Measurements from ENCODE around the gene SPDYE2B. TPM values are rescaled to one million over a fixed set of nuclear protein-coding genes. Genes with fewer than 3 reads are reported as not detected.
"Not testable (repeated sequence)": the region's sequence is repeated elsewhere in the genome, so short reads cannot be mapped to it uniquely, and the experiment has no call there.

Gene SPDYE2B
- total RNA-seq, 1 donor from 2014 or later, result not detected

GRCh38 chr7:102616507-102617125 is 33.5 kb upstream of the SPDYE2B start, which contains the start of gene RASA4:
TSS of gene RASA4 (minus strand) at chr7:102616756. CDS start at chr7:102616689, 67 bp downstream.
- not testable (repeated sequence) for DNase-seq; H3K4me1 Mint-ChIP-seq (ENCODE audit: low read depth, unreplicated experiment); H3K27me3 Mint-ChIP-seq (ENCODE audit: unreplicated experiment); H3K4me3 Mint-ChIP-seq (ENCODE audit: unreplicated experiment); H3K36me3 Mint-ChIP-seq (ENCODE audit: unreplicated experiment); H3K27ac Mint-ChIP-seq (ENCODE audit: unreplicated experiment); H3K9me3 Mint-ChIP-seq (ENCODE audit: unreplicated experiment)

GRCh38 chr7:102618122-102618521 is 32.0 kb upstream of the SPDYE2B start:
- not testable (repeated sequence) for H3K27ac Mint-ChIP-seq (ENCODE audit: unreplicated experiment); DNase-seq; H3K4me3 Mint-ChIP-seq (ENCODE audit: unreplicated experiment); H3K9me3 Mint-ChIP-seq (ENCODE audit: unreplicated experiment); H3K36me3 Mint-ChIP-seq (ENCODE audit: unreplicated experiment); H3K4me1 Mint-ChIP-seq (ENCODE audit: low read depth, unreplicated experiment); H3K27me3 Mint-ChIP-seq (ENCODE audit: unreplicated experiment)

GRCh38 chr7:102627271-102627904 is 22.7 kb upstream of the SPDYE2B start:
- not testable (repeated sequence) for H3K9me3 Mint-ChIP-seq (ENCODE audit: unreplicated experiment); H3K4me1 Mint-ChIP-seq (ENCODE audit: low read depth, unreplicated experiment); H3K27me3 Mint-ChIP-seq (ENCODE audit: unreplicated experiment); H3K4me3 Mint-ChIP-seq (ENCODE audit: unreplicated experiment); H3K27ac Mint-ChIP-seq (ENCODE audit: unreplicated experiment); H3K36me3 Mint-ChIP-seq (ENCODE audit: unreplicated experiment); DNase-seq

GRCh38 chr7:102630622-102631021 is 19.5 kb upstream of the SPDYE2B start:
- H3K4me3 Mint-ChIP-seq (ENCODE audit: unreplicated experiment); H3K27me3 Mint-ChIP-seq (ENCODE audit: unreplicated experiment); DNase-seq; H3K36me3 Mint-ChIP-seq (ENCODE audit: unreplicated experiment); H3K27ac Mint-ChIP-seq (ENCODE audit: unreplicated experiment); H3K9me3 Mint-ChIP-seq (ENCODE audit: unreplicated experiment); H3K4me1 Mint-ChIP-seq (ENCODE audit: low read depth, unreplicated experiment): not testable (repeated sequence)

GRCh38 chr7:102634299-102634698 is 15.8 kb upstream of the SPDYE2B start:
- DNase-seq, result peak; percentile 6
- H3K36me3 Mint-ChIP-seq (ENCODE audit: unreplicated experiment); H3K9me3 Mint-ChIP-seq (ENCODE audit: unreplicated experiment); H3K27ac Mint-ChIP-seq (ENCODE audit: unreplicated experiment); H3K4me1 Mint-ChIP-seq (ENCODE audit: low read depth, unreplicated experiment); H3K27me3 Mint-ChIP-seq (ENCODE audit: unreplicated experiment); H3K4me3 Mint-ChIP-seq (ENCODE audit: unreplicated experiment): not testable (repeated sequence)

GRCh38 chr7:102635354-102635753 is 14.8 kb upstream of the SPDYE2B start:
- not testable (repeated sequence) for H3K9me3 Mint-ChIP-seq (ENCODE audit: unreplicated experiment); H3K4me3 Mint-ChIP-seq (ENCODE audit: unreplicated experiment); H3K36me3 Mint-ChIP-seq (ENCODE audit: unreplicated experiment); H3K27ac Mint-ChIP-seq (ENCODE audit: unreplicated experiment); H3K27me3 Mint-ChIP-seq (ENCODE audit: unreplicated experiment); DNase-seq; H3K4me1 Mint-ChIP-seq (ENCODE audit: low read depth, unreplicated experiment)

GRCh38 chr7:102636956-102637355 is 13.2 kb upstream of the SPDYE2B start:
- not testable (repeated sequence) for H3K4me3 Mint-ChIP-seq (ENCODE audit: unreplicated experiment); H3K4me1 Mint-ChIP-seq (ENCODE audit: low read depth, unreplicated experiment); H3K27me3 Mint-ChIP-seq (ENCODE audit: unreplicated experiment); H3K36me3 Mint-ChIP-seq (ENCODE audit: unreplicated experiment); H3K9me3 Mint-ChIP-seq (ENCODE audit: unreplicated experiment); DNase-seq; H3K27ac Mint-ChIP-seq (ENCODE audit: unreplicated experiment)

GRCh38 chr7:102638848-102639247 is 11.3 kb upstream of the SPDYE2B start:
- DNase-seq, result peak; percentile 1
- not testable (repeated sequence) for H3K4me1 Mint-ChIP-seq (ENCODE audit: low read depth, unreplicated experiment); H3K4me3 Mint-ChIP-seq (ENCODE audit: unreplicated experiment); H3K27me3 Mint-ChIP-seq (ENCODE audit: unreplicated experiment); H3K36me3 Mint-ChIP-seq (ENCODE audit: unreplicated experiment); H3K9me3 Mint-ChIP-seq (ENCODE audit: unreplicated experiment); H3K27ac Mint-ChIP-seq (ENCODE audit: unreplicated experiment)

- not testable (repeated sequence) for H3K27me3 Mint-ChIP-seq (ENCODE audit: unreplicated experiment); H3K27ac Mint-ChIP-seq (ENCODE audit: unreplicated experiment); H3K4me1 Mint-ChIP-seq (ENCODE audit: low read depth, unreplicated experiment)
Observed at GRCh38 chr7:102642691-102643090, 7.4 kb upstream of the SPDYE2B start, which contains the start of gene UPK3BL1. TSS of gene UPK3BL1 (minus strand) at chr7:102642791. CDS start at chr7:102642741, 50 bp downstream.

GRCh38 chr7:102643404-102643803 is 6.7 kb upstream of the SPDYE2B start:
- not testable (repeated sequence) for H3K4me3 Mint-ChIP-seq (ENCODE audit: unreplicated experiment); H3K4me1 Mint-ChIP-seq (ENCODE audit: low read depth, unreplicated experiment); H3K27me3 Mint-ChIP-seq (ENCODE audit: unreplicated experiment); H3K9me3 Mint-ChIP-seq (ENCODE audit: unreplicated experiment); DNase-seq; H3K36me3 Mint-ChIP-seq (ENCODE audit: unreplicated experiment); H3K27ac Mint-ChIP-seq (ENCODE audit: unreplicated experiment)

More at GRCh38 chr7:102642691-102643090, 7.4 kb upstream of the SPDYE2B start, which contains the start of gene UPK3BL1:
- not testable (repeated sequence) for H3K4me3 Mint-ChIP-seq (ENCODE audit: unreplicated experiment); DNase-seq; H3K9me3 Mint-ChIP-seq (ENCODE audit: unreplicated experiment); H3K36me3 Mint-ChIP-seq (ENCODE audit: unreplicated experiment)

- not testable (repeated sequence) for H3K9me3 Mint-ChIP-seq (ENCODE audit: unreplicated experiment); H3K27ac Mint-ChIP-seq (ENCODE audit: unreplicated experiment); H3K27me3 Mint-ChIP-seq (ENCODE audit: unreplicated experiment); H3K4me1 Mint-ChIP-seq (ENCODE audit: low read depth, unreplicated experiment); H3K4me3 Mint-ChIP-seq (ENCODE audit: unreplicated experiment); H3K36me3 Mint-ChIP-seq (ENCODE audit: unreplicated experiment)
- peak; percentile 2 for DNase-seq
Observed at GRCh38 chr7:102647813-102648212, 2.3 kb upstream of the SPDYE2B start.

GRCh38 chr7:102664765-102665164 is 14.6 kb downstream of the SPDYE2B start:
- H3K4me3 Mint-ChIP-seq (ENCODE audit: unreplicated experiment), result not testable (repeated sequence)

More at GRCh38 chr7:102664765-102665164, 14.6 kb downstream of the SPDYE2B start:
- H3K9me3 Mint-ChIP-seq (ENCODE audit: unreplicated experiment); H3K4me1 Mint-ChIP-seq (ENCODE audit: low read depth, unreplicated experiment); H3K27me3 Mint-ChIP-seq (ENCODE audit: unreplicated experiment); DNase-seq; H3K27ac Mint-ChIP-seq (ENCODE audit: unreplicated experiment); H3K36me3 Mint-ChIP-seq (ENCODE audit: unreplicated experiment): not testable (repeated sequence)
